Small intestine (tissue), 7 donors: Measurements from ENCODE around the gene NAE1. TPM values are rescaled to one million over a fixed set of nuclear protein-coding genes. Genes with fewer than 3 reads are reported as not detected.

Experiments
- DNase-seq, 2 donors: peaks; one replicate each; pipeline versions ENCODE4 v3.0.0 to v3.0.0-alpha.2; 2013
- FAIRE-seq: peaks from 2 replicates; lab custom pipeline; 2012; peaks lifted over from hg19 to GRCh38; lab: Jason Lieb, UNC
- H3K27ac ChIP-seq, 3 donors: one replicate each; pipeline ENCODE4 v1.5.1; 2013; ENCODE audit warnings: low read length in 2 of 3, mild to moderate bottlenecking in 2 of 3, control low read depth in 1 of 3, inconsistent platforms in 1 of 3, low read depth in 1 of 3, moderate library complexity in 1 of 3
- H3K27me3 ChIP-seq, 3 donors: one replicate each; pipeline ENCODE4 v1.6.1; 2013; ENCODE audit warnings: low read length in 3 of 3, inconsistent platforms in 1 of 3; ENCODE audit not compliant: control insufficient read depth in 3 of 3, insufficient read depth in 3 of 3
- H3K36me3 ChIP-seq, 3 donors: one replicate each; pipeline ENCODE4 v1.6.1; 2013; ENCODE audit warnings: low read length in 3 of 3, inconsistent platforms in 1 of 3, low read depth in 1 of 3, mild to moderate bottlenecking in 1 of 3, moderate library complexity in 1 of 3; ENCODE audit not compliant: control insufficient read depth in 3 of 3, insufficient read depth in 2 of 3
- H3K4me1 ChIP-seq, 3 donors: one replicate each; pipeline ENCODE4 v1.6.1; 2013; ENCODE audit warnings: low read length in 2 of 3, inconsistent platforms in 1 of 3, low read depth in 1 of 3, mild to moderate bottlenecking in 1 of 3, moderate library complexity in 1 of 3; ENCODE audit not compliant: control insufficient read depth in 3 of 3, insufficient read depth in 2 of 3
- H3K4me3 ChIP-seq, 3 donors: one replicate each; pipeline ENCODE4 v1.5.1; 2013; ENCODE audit warnings: low read length in 3 of 3, control low read depth in 1 of 3, inconsistent platforms in 1 of 3, low read depth in 1 of 3, mild to moderate bottlenecking in 1 of 3, moderate library complexity in 1 of 3
- H3K9me3 ChIP-seq, 2 donors: one replicate each; pipeline ENCODE4 v1.6.1; 2013; ENCODE audit warnings: low read depth in 1 of 2, low read length in 1 of 2; ENCODE audit not compliant: control insufficient read depth in 2 of 2, insufficient read depth in 1 of 2
- WGBS, 3 donors: extraction: QIAGEN DNeasy Blood & Tissue Kit; methylation state at CpG; one replicate each; pipeline ENCODE4 v1.1.7; 2013; 5-methylcytosine and 5-hydroxymethylcytosine counted together
- polyA plus RNA-seq, 4 donors: library from polyadenylated mRNA; stranded (reverse) in 3 of 4; unstranded in 1 of 4; fragments of 200-250 nt in 3 of 4; fragments of 120-200 nt in 1 of 4; gene quantifications; one replicate each; pipeline versions ENCODE4 v1.2.1 to v1.2.3, GENCODE V29; 2013
- donor health status: healthy with polysubstance abuse.
- donor health status: control.
- donor health status: control.
- donor health status: Bipolar disorder and iron deficiency.
- donor health status: healthy.

The NAE1 gene
- polyA plus RNA-seq, 4 donors: 39.4 to 60.9 (median 47.1) TPM

DNA sequence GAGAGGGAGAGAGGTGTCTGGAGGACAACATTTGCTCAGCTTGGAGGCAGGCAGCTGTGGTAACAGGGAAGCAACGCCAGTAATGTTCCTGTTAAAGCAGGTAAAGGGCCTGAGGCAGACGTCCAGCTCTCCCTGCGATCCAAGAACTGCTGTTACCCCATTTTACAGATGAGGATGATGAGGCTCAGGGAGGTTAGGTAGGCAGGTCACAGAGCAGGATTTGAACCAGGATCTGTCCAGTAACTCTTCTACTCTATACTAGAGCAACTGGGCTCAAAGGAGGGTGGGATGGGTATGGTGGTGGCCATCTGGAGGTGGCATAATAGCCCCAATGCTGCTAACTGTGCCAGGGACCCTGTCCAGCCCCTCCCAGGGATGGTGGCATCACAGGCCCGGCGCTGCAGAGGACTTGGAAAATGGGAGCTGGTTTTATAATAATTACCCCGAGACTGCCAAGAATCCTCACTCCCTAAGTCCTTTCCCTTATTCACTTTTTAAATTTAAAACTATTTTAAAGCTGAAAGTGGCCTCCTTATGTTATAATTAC, 25.5 kb upstream of the NAE1 start:
- Histone ChIP-seq H3K27me3 (no peaks in the 10 kb centered on the region), H3K27ac (no peak overlapping the region), H3K4me3 (no peak overlapping the region), H3K4me1 (no peaks in the 10 kb centered on the region), H3K9me3 (no peaks in the 10 kb centered on the region), H3K36me3 (peaks cover 0 to 2% (median 0%) of the 10 kb centered on the region in 3 donors)
- FAIRE-seq: no peak
- DNase-seq: no peak
- WGBS, 3 donors: 90 to 96% (median 94%) methylated on average over 6 of the region's 6 CpGs

GRCh38 chr16:66853261-66854139, 22.7 kb upstream of the NAE1 start:
- Histone ChIP-seq H3K27ac (no peak overlapping the region), H3K27me3 (no peaks in the 10 kb centered on the region), H3K4me3 (no peak overlapping the region), H3K36me3 (peaks cover 0 to 2% (median 0%) of the 10 kb centered on the region in 3 donors), H3K9me3 (no peaks in the 10 kb centered on the region), H3K4me1 (peaks cover 0 to 6% (median under 1%) of the 10 kb centered on the region in 3 donors)
- DNase-seq (no peak), FAIRE-seq (no peak)
- 76 to 83% (median 80%) methylated on average over 15 of the region's 15 CpGs for WGBS, 3 donors

GRCh38 chr16:66851166-66851964, 20.6 kb upstream of the NAE1 start:
- DNase-seq: no peak
- H3K27ac ChIP-seq: no peak overlapping the region
- H3K36me3 ChIP-seq: peaks cover 0 to 2% (median 0%) of the 10 kb centered on the region in 3 donors
- H3K9me3 ChIP-seq: no peaks in the 10 kb centered on the region
- FAIRE-seq: no peak
- peaks cover 0 to 5% (median 3%) of the 10 kb centered on the region in 3 donors for H3K27me3 ChIP-seq
- H3K4me1 ChIP-seq: peaks cover 0 to 18% (median 6%) of the 10 kb centered on the region in 3 donors
- 88 to 92% (median 89%) methylated on average over 13 of the region's 13 CpGs for WGBS, 3 donors
- H3K4me3 ChIP-seq: no peak overlapping the region

DNA sequence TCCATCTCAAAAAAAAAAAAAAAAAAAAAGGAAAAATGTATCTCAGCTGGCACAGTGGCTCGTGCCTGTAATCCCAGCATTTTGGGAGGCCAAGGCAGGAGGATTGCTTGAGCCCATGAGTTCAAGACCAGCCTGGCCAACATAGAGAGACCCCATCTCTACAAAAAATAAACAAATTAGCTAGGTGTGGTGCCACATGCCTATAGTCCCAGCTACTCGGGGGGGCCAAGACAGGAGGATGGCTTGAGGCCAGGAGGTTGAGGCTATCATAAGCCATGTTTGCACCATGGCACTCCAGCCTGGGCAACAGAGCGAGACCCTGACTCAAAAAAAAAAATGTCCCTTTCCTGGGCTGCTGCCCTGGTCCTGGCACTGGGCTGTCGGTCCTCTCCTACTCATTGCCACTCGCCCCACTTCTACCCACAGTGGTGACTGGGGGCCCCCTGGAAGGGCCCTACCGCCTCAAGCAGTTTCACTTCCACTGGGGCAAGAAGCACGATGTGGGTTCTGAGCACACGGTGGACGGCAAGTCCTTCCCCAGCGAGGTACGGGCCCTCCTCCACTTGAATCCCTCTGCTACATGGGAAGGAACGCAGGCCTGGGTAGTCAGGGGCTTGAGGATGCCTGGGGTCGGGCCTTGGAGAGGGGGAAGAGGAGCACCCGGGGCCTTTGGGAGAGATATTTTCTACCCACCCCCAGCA, 19.5 kb upstream of the NAE1 start:
- Histone ChIP-seq H3K36me3 (no peaks in the 10 kb centered on the region), H3K4me1 (peaks cover 0 to 18% (median 6%) of the 10 kb centered on the region in 3 donors), H3K27ac (no peak overlapping the region), H3K27me3 (peaks cover 0 to 13% (median 8%) of the 10 kb centered on the region in 3 donors), H3K4me3 (no peak overlapping the region), H3K9me3 (no peaks in the 10 kb centered on the region)
- 84 to 89% (median 84%) methylated on average over 14 of the region's 14 CpGs for WGBS, 3 donors
- DNase-seq: no peak
- no peak for FAIRE-seq

DNA sequence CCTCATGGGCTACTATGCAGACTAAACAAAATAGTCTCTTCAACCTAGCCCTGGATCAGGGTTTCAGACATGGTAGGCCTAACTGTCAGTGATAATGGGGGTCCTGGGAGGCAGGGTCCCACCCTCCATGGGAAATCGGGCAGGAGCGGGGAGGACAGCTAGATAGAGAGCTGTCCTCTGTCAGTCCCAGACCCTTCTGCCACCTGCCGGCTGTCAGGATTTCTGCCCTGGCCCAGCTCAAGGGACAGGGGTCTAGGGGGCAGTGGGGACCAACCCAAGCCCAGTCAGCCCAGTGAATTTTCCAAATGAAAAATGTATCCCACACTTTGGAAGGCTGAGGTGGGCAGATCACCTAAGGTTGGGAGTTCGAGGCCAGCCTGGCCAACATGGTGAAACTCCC, 18.8 kb upstream of the NAE1 start:
- H3K4me3 ChIP-seq: no peak overlapping the region
- peak overlapping the region in 1 of 3 donors; percentile 68 for H3K27ac ChIP-seq
- H3K9me3 ChIP-seq: no peaks in the 10 kb centered on the region
- DNase-seq (no peak), FAIRE-seq (no peak)
- WGBS, 3 donors: 86 to 97% (median 88%) methylated on average over 4 of the region's 4 CpGs
- H3K36me3 ChIP-seq: no peaks in the 10 kb centered on the region
- peaks cover 0 to 19% (median 10%) of the 10 kb centered on the region in 3 donors for H3K27me3 ChIP-seq
- peaks cover 0 to 18% (median 6%) of the 10 kb centered on the region in 3 donors for H3K4me1 ChIP-seq

GRCh38 chr16:66849021-66849420, 18.2 kb upstream of the NAE1 start:
- Histone ChIP-seq H3K9me3 (no peaks in the 10 kb centered on the region), H3K4me3 (no peak overlapping the region), H3K27me3 (peaks cover 0 to 22% (median 10%) of the 10 kb centered on the region in 3 donors), H3K27ac (peak overlapping the region in 1 of 3 donors; percentile 68), H3K4me1 (peaks cover 0 to 18% (median 6%) of the 10 kb centered on the region in 3 donors), H3K36me3 (no peaks in the 10 kb centered on the region)
- DNase-seq (no peak), FAIRE-seq (no peak)
- WGBS, 3 donors: 76 to 86% (median 84%) methylated on average over 2 of the region's 2 CpGs

DNA sequence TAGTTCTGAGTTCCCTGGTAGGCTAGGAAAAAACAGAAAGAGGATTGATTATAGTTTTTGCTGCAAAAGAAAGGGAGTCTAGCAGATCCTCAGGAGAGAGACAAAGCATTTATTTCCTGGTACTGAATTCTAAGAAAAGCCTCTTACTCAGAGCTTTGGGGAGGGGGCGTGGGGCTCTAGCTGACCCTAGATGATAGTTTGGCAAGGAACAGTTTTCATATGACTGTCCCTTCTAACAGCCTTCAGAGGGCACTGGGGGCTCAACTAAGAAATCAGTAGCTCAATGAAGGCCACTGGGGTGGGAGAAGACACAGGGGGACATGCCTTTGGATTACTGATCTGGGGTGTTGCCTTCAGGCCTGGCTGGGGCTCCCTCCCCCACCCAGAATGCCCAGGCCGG, 17.4 kb upstream of the NAE1 start:
- Histone ChIP-seq H3K4me1 (peaks cover 0 to 18% (median 6%) of the 10 kb centered on the region in 3 donors), H3K27ac (peak overlapping the region in 2 of 3 donors; percentile 15 to 68), H3K27me3 (peaks cover 0 to 26% (median 10%) of the 10 kb centered on the region in 3 donors), H3K9me3 (no peaks in the 10 kb centered on the region), H3K36me3 (no peaks in the 10 kb centered on the region), H3K4me3 (no peak overlapping the region)
- DNase-seq (no peak), FAIRE-seq (no peak)
- 72 to 85% (median 82%) methylated on average over 2 of the region's 2 CpGs for WGBS, 3 donors
